Stomach smooth muscle (tissue), 2 donors: ENCODE results near the gene THAP5.

Experiments used
- H3K27ac ChIP-seq: one replicate; pipeline ENCODE4 v1.7.0; 2013; ENCODE audit warnings: mild to moderate bottlenecking, low read length, inconsistent platforms
- H3K27me3 ChIP-seq, 2 donors: one replicate each; pipeline ENCODE4 v1.7.0; 2013; ENCODE audit warnings: low read length in 2 of 2; ENCODE audit not compliant: insufficient read depth in 2 of 2, control insufficient read depth in 1 of 2
- H3K36me3 ChIP-seq, 2 donors: one replicate each; pipeline ENCODE4 v1.7.0; 2013; ENCODE audit warnings: low read length in 2 of 2; ENCODE audit not compliant: control insufficient read depth in 2 of 2, insufficient read depth in 2 of 2
- H3K4me1 ChIP-seq: one replicate; pipeline ENCODE4 v1.7.0; 2013; ENCODE audit warnings: low read length; ENCODE audit not compliant: control insufficient read depth, insufficient read depth
- H3K4me3 ChIP-seq, 2 donors: one replicate each; pipeline ENCODE4 v1.7.0; 2013; ENCODE audit warnings: low read length in 2 of 2
- H3K9ac ChIP-seq, 2 donors: one replicate each; pipeline ENCODE4 v1.7.0; 2013; ENCODE audit warnings: low read length in 2 of 2, mild to moderate bottlenecking in 1 of 2
- H3K9me3 ChIP-seq, 2 donors: one replicate each; pipeline ENCODE4 v1.7.0; 2013; ENCODE audit warnings: low read length in 2 of 2; ENCODE audit not compliant: control insufficient read depth in 2 of 2
- donor health status: healthy.
- donor health status: Pancreatic carcinoma.

THAP5 gene

DNA sequence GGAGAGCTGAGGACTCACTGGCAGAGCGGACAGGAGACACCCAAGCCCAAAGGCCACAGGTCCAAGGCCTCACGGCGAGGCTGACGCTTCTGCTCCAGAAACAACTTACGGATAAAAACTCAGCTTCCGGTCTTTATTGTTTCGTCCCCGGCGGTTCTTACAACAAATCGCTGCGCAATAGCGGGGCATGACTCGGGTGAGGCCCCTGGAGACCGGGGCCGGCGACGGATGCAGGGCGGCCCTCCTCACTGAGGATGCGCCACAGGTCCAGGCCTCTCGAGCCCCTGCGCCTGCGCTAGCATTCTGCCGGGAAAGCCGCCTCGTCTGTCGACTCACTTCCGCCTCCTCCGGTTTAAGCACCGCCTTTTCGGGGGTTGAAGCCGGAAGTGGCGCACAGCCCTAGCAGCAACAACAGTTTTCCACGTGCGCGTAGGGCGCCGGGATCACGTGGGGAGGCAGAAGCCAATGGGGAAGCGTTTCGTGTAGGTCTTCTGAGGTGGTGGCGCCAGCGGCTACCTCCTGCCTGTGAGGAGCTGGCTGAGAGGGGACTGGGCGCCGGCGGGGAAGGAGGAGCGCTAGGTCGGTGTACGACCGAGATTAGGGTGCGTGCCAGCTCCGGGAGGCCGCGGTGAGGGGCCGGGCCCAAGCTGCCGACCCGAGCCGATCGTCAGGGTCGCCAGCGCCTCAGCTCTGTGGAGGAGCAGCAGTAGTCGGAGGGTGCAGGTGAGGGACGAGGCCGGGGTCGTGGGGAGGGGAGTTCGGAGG, at the start of gene THAP5, which contains the start of gene DNAJB9:
TSS of gene THAP5 (minus strand) at position 326 of the 765 bp plus-strand sequence. CDS start at position 189, 137 bp downstream.
TSS of gene DNAJB9 (plus strand) at position 494 of the 765 bp plus-strand sequence. CDS start 1,853 bp downstream, outside the sequence.
- Histone ChIP-seq H3K9me3 (no peaks in the 10 kb centered on the region), H3K36me3 (no peaks in the 10 kb centered on the region), H3K9ac (peak within 1 kb of the TSS; percentile 95 to 97), H3K27ac (peak within 1 kb of the TSS; percentile 96), H3K4me3 (peak within 1 kb of the TSS; percentile 88 to 90), H3K4me1 (peaks cover 5% of the 10 kb centered on the region), H3K27me3 (no peaks in the 10 kb centered on the region)

- H3K27me3 ChIP-seq, result no peaks in the 10 kb centered on the region
- no peaks in the 10 kb centered on the region for H3K36me3 ChIP-seq
- H3K4me1 ChIP-seq, result no peaks in the 10 kb centered on the region
- no peak overlapping the region for H3K4me3 ChIP-seq
- H3K9ac ChIP-seq, result no peak overlapping the region
- H3K27ac ChIP-seq, result no peak overlapping the region
- H3K9me3 ChIP-seq, result no peaks in the 10 kb centered on the region
Measured at GRCh38 chr7:108618056-108618455, 48.5 kb upstream of the THAP5 start.

DNA sequence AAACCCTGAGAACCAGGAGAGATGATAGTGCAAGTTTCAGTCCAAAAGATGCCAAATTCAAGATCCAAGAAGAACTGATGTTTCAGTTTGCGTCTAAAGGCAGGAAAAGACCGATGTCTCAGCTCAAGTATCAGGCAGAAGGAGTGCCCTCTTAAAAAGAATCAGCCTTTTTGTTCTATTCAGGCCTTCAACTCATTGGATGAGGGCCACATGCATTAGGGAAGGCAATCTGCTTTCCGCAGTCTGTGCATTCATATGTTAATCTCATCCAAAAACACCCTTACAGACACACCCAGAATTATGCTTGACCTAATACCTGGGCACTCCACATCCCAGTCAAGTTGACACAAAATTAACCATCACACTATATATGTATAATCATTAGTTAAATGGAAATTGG, 45.4 kb upstream of the THAP5 start:
- H3K4me3 ChIP-seq, result no peak overlapping the region
- no peak overlapping the region for H3K27ac ChIP-seq
- no peaks in the 10 kb centered on the region for H3K4me1 ChIP-seq
- no peak overlapping the region for H3K9ac ChIP-seq
- H3K27me3 ChIP-seq, result no peaks in the 10 kb centered on the region
- no peaks in the 10 kb centered on the region for H3K36me3 ChIP-seq
- H3K9me3 ChIP-seq, result no peaks in the 10 kb centered on the region

DNA sequence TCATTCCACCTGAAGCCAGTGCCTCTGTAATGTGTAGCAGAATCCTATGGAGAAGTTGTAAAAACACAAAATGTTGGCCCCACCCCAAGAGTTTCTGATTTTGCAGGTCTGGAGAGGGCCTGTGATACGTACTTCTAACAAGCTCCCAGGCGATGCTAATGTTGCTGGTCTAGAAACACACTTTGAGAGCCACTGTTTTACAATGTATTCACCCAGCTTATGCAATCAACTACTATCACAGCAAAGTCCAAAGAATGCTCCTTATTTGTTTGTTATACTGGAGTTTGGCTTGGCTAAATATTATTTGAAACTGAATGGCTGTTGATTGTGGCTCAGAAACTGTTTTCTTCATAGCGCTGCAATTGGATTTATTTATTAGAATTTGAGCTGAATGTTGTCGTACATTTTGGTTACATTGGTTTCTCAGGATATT, 44.5 kb upstream of the THAP5 start:
- H3K4me1 ChIP-seq, result no peaks in the 10 kb centered on the region
- H3K27me3 ChIP-seq, result no peaks in the 10 kb centered on the region
- H3K4me3 ChIP-seq, result no peak overlapping the region
- H3K9me3 ChIP-seq, result no peaks in the 10 kb centered on the region
- H3K27ac ChIP-seq, result no peak overlapping the region
- no peaks in the 10 kb centered on the region for H3K36me3 ChIP-seq
- H3K9ac ChIP-seq, result no peak overlapping the region

GRCh38 chr7:108613147-108613948, 43.8 kb upstream of the THAP5 start:
- H3K9me3 ChIP-seq, result no peaks in the 10 kb centered on the region
- H3K27me3 ChIP-seq, result no peaks in the 10 kb centered on the region
- H3K4me1 ChIP-seq, result no peaks in the 10 kb centered on the region
- no peaks in the 10 kb centered on the region for H3K36me3 ChIP-seq
- H3K4me3 ChIP-seq, result no peak overlapping the region
- no peak overlapping the region for H3K9ac ChIP-seq
- H3K27ac ChIP-seq, result no peak overlapping the region

- Histone ChIP-seq H3K4me1 (no peaks in the 10 kb centered on the region), H3K27me3 (no peaks in the 10 kb centered on the region), H3K36me3 (no peaks in the 10 kb centered on the region), H3K27ac (no peak overlapping the region), H3K9ac (no peak overlapping the region), H3K9me3 (no peaks in the 10 kb centered on the region), H3K4me3 (no peak overlapping the region)
Measured at GRCh38 chr7:108611268-108611667, 41.8 kb upstream of the THAP5 start.

DNA sequence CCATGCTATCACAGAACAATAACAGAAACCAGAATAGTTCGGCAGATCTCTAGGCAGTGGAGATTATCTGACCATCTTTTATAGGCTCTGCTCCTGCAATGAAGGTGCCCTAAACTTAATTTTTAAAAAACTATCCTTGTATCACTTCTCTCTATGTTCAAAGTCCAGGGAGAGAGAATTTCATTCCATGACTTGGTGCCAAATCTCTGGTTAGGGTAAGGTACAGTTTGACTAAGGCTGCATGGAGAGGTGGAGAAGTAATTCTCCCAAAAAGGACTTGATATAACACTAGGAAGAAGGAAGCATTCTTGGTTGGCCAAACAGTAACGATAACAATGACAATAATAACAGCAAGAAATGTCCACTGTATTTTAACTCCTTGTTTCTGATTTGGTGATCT, 40.1 kb upstream of the THAP5 start:
- Histone ChIP-seq H3K9me3 (no peaks in the 10 kb centered on the region), H3K4me1 (no peaks in the 10 kb centered on the region), H3K4me3 (no peak overlapping the region), H3K9ac (no peak overlapping the region), H3K36me3 (no peaks in the 10 kb centered on the region), H3K27me3 (no peaks in the 10 kb centered on the region), H3K27ac (no peak overlapping the region)

DNA sequence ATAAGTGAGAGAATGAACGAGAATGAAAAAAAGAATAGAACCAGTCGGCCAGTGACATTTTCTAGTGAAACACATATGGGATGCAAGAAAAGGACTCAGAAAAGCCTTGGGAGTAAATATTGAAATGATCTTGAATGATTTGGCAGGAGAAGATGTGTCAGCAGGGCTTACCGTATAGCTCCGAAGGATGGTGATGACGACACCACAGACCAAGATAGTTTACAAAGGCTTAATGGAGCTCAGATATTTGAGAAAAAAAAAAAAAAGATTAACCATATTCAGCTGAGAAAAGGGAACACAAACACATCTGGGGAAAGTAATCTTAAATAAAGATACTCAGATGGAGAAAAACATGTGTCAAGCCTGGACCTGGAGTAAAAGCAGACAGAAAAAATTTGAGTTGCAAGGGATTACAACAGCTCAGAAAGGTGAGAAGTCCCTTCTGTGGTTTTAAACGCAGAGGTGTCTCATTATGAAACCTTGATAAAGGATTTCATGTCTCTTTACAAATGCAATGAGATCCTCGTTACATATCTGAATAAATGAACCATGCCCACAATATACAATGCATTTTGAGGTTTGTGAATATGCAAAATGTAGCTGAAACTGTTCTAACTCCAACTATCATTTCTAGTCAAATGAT, 36.2 kb upstream of the THAP5 start:
- Histone ChIP-seq H3K27ac (no peak overlapping the region), H3K27me3 (no peaks in the 10 kb centered on the region), H3K9ac (no peak overlapping the region), H3K9me3 (no peaks in the 10 kb centered on the region), H3K4me1 (no peaks in the 10 kb centered on the region), H3K36me3 (no peaks in the 10 kb centered on the region), H3K4me3 (no peak overlapping the region)

DNA sequence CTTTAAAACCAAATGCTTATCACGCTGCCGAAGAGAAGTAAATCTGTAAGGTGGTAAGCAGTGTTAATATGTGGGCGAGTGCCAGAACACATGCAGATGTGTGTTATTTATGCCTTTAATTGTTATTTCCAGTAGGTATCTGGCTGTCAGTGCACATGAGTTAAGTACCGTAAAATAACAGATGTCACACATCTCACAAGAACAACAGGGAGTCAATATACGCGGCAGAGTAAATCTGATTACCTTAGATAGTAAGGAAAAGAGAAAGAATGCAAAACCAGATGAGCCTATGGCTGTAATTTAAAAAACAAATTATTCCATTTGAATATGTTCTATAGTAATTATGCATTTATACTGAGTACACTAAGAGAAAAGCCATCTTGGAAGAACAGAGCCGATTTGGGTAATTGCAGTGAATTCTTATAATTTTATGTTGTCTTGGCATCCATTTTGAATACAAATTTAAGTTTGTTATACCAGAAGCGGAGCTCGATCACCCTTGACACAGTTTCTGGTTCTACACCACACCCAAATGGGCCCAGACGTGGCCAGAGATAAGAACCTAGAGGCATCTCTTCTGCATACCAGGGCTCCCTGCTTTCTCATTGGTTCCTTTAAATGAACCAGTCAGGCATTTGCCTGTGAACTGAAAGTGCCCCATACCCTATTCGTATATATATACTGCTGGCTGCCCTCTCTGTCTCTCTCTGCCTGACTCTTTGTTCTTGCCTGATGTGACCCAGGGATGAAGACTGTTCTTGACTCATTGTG, 35.0 kb upstream of the THAP5 start:
- Histone ChIP-seq H3K4me3 (no peak overlapping the region), H3K27me3 (no peaks in the 10 kb centered on the region), H3K4me1 (no peaks in the 10 kb centered on the region), H3K36me3 (no peaks in the 10 kb centered on the region), H3K9ac (no peak overlapping the region), H3K9me3 (no peaks in the 10 kb centered on the region), H3K27ac (no peak overlapping the region)

- Histone ChIP-seq H3K9ac (no peak overlapping the region), H3K4me1 (no peaks in the 10 kb centered on the region), H3K36me3 (no peaks in the 10 kb centered on the region), H3K4me3 (no peak overlapping the region), H3K27me3 (no peaks in the 10 kb centered on the region), H3K9me3 (no peaks in the 10 kb centered on the region), H3K27ac (no peak overlapping the region)
Measured at GRCh38 chr7:108603656-108604306, 34.3 kb upstream of the THAP5 start.
